ENCODE results near the gene BCKDHB.

DNA sequence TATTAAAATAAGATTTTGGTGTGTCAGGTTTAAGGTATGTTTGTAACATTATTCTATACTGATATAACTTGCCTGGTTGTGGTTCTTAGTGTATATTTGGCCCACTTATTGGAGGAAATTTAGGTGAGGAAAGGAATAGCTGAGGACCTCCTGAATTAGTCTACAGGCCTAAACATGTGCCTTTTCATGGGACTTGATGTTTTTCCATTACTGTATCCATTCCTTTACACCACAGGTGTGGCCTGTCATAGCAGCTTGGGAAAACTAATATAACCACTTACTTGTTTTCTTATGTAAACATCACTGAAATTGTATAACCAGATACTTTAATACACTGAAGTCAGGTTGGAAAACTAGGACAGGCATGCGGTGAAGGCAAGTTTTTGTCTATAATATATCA lies 27.6 kb downstream of the BCKDHB start:
- TF ChIP-seq POLR2AphosphoS5 (IDR thresholded peaks at IDR 0.05; ENCODE audit: low read depth, low read length) (no peak), SIN3A (IDR thresholded peaks at IDR 0.05; ENCODE audit: borderline replicate concordance, insufficient read depth, low read depth, low read length) (no peak)
- TF ChIP-seq, protein P1, sequence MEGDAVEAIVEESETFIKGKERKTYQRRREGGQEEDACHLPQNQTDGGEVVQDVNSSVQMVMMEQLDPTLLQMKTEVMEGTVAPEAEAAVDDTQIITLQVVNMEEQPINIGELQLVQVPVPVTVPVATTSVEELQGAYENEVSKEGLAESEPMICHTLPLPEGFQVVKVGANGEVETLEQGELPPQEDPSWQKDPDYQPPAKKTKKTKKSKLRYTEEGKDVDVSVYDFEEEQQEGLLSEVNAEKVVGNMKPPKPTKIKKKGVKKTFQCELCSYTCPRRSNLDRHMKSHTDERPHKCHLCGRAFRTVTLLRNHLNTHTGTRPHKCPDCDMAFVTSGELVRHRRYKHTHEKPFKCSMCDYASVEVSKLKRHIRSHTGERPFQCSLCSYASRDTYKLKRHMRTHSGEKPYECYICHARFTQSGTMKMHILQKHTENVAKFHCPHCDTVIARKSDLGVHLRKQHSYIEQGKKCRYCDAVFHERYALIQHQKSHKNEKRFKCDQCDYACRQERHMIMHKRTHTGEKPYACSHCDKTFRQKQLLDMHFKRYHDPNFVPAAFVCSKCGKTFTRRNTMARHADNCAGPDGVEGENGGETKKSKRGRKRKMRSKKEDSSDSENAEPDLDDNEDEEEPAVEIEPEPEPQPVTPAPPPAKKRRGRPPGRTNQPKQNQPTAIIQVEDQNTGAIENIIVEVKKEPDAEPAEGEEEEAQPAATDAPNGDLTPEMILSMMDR (IDR thresholded peaks at IDR 0.05): no peak
